Panc1 (cell line): Measurements from ENCODE around the gene DST. TPM values are rescaled to one million over a fixed set of nuclear protein-coding genes. Genes with fewer than 3 reads are reported as not detected.

Source experiments
- ATAC-seq: fragments of 200-7000 bp; cut with Tn5 transposase; 2 replicates; pipeline ENCODE4 v1.9.1; 2020; ENCODE audit warnings: mild to moderate bottlenecking, moderate library complexity
- BruUV-seq: library from RNA; stranded (reverse); fragments of 400-500 nt; replicated peaks from 2 replicates; lab custom pipeline; 2021; lab: Mats Ljungman, UMichigan
- CTCF ChIA-PET: fragments of 300-600 bp; sonication (Branson Sonifier 250); formaldehyde crosslinking; loops from one replicate; lab custom pipeline; 2022; ENCODE audit warnings: antibody characterized with exemption; lab: Charles Lee
- POLR2A ChIA-PET: fragments of 300-600 bp; sonication (Branson Sonifier 250); formaldehyde crosslinking; loops from one replicate; lab custom pipeline; 2022; ENCODE audit warnings: antibody characterized with exemption; lab: Charles Lee
- DNase-seq: peaks from one replicate; pipeline ENCODE4 v3.0.0-alpha.2; 2010; ENCODE audit warnings: low read depth, low spot score
- H3K27ac ChIP-seq: 2 replicates; pipeline ENCODE4 v1.5.1; 2011; ENCODE audit warnings: mild to moderate bottlenecking, low read length, inconsistent platforms
- H3K27me3 ChIP-seq: fragments of 200-500 bp; sonication (Bioruptor generic); 2 replicates; pipeline ENCODE4 v1.6.0; 2014; ENCODE audit warnings: low read length, inconsistent platforms; ENCODE audit not compliant: control insufficient read depth, insufficient read depth
- H3K36me3 ChIP-seq: fragments of 200-500 bp; sonication (Bioruptor generic); 2 replicates; pipeline ENCODE4 v1.5.1; 2014; ENCODE audit warnings: inconsistent platforms, mild to moderate bottlenecking, low read length, moderate library complexity; ENCODE audit not compliant: control insufficient read depth, insufficient read depth
- H3K4me1 ChIP-seq: 2 replicates; pipeline ENCODE4 v1.5.1; 2011; ENCODE audit warnings: inconsistent platforms, mild to moderate bottlenecking, low read length, moderate library complexity; ENCODE audit not compliant: control insufficient read depth, insufficient read depth
- H3K4me3 ChIP-seq, 2 experiments: 2 replicates each; pipeline ENCODE4 v1.5.1; 2011 to 2012; ENCODE audit warnings: low read depth in 2 of 2, low read length in 2 of 2, mild to moderate bottlenecking in 2 of 2, inconsistent platforms in 1 of 2, moderate library complexity in 1 of 2
- H3K9me3 ChIP-seq: fragments of 200-500 bp; sonication (Bioruptor generic); 2 replicates; pipeline ENCODE4 v1.5.1; 2014; ENCODE audit warnings: low read depth, mild to moderate bottlenecking, inconsistent platforms, low read length, moderate library complexity; ENCODE audit not compliant: control insufficient read depth, insufficient read depth
- CTCF ChIP-seq: fragments of 450-650 bp; IDR thresholded peaks from 2 replicates; pipeline ENCODE4 v1.5.1; 2017; ENCODE audit warnings: mild to moderate bottlenecking
- POLR2AphosphoS5 ChIP-seq: IDR thresholded peaks from 2 replicates; pipeline ENCODE4 v1.6.1; 2012; ENCODE audit warnings: mild to moderate bottlenecking, low read depth, low read length, moderate library complexity
- REST ChIP-seq, 2 experiments: IDR thresholded peaks; 2 replicates each; pipeline ENCODE4 v1.6.1; 2011 to 2012; ENCODE audit warnings: low read depth in 2 of 2, control low read depth in 1 of 2, low read length in 1 of 2, mild to moderate bottlenecking in 1 of 2, moderate library complexity in 1 of 2; ENCODE audit not compliant: insufficient read depth in 1 of 2
- SIN3A ChIP-seq: IDR thresholded peaks from 2 replicates; pipeline ENCODE4 v1.6.1; 2012; ENCODE audit warnings: low read depth, mild to moderate bottlenecking, low read length, moderate library complexity, borderline replicate concordance; ENCODE audit not compliant: insufficient read depth
- TCF7L2 ChIP-seq: IDR thresholded peaks from 2 replicates; pipeline ENCODE4 v1.6.1; 2011; ENCODE audit warnings: mild to moderate bottlenecking, low read depth, low read length, inconsistent platforms
- in situ Hi-C: cut with HindIII; loops from 2 replicates; pipeline ENCODE4 v1.10.0; 2016; ENCODE audit warnings: low sequenced_read_pairs, low pct_unique_long_range_greater_than_20kb
- intact Hi-C: fragments of 100-400 bp; cut with micrococcal nuclease; formaldehyde crosslinking; loops from one replicate; pipeline ENCODE4 v1.10.0; 2022; ENCODE audit not compliant: unreplicated experiment
- total RNA-seq: library from RNA; stranded (reverse); gene quantifications from one replicate; pipeline ENCODE4 v1.2.1, GENCODE V29; 2021; ENCODE audit not compliant: unreplicated experiment

The DST gene
- total RNA-seq, 1 experiment from 2014 or later, result 230 TPM

DNA sequence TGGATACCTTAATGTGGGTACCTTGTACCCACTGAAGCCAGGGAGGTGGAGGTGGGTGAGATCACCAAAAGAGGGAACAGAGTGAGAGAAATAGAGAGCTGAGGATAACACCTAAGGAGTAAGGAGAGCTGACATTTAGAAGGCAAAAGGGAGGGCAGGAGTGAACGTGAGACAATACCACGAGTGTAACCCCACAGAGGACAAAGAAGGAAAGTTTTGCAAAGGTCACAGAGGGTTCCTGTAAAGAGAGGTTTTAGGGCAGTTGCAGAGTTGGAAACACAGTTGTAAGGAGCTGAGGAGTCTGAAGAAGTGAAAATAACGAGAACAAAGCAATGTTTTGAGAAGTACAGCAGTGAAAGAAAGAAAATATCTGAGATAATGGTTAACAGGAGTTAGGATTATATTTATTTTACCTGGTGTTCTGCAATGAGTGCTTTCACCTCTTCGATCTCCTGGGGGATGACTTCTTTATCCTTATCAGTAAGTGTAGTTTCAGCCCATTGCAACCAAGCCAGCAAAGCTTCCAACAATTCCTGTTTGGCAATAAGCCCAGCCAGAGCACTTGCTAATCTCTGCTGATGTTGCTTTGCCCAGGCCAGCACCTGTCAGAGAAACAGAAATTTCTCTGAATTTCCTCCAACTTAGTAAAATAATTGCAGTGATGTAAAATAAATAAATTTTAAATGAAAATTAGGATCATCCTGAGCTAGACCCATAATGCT, 166.8 kb downstream of the DST start:
- CTCF ChIA-PET, result interaction anchor here (0.6 kb wide), 1 partner anchor 308 kb away, joined by 3 read pairs; no protein-coding TSS in a partner anchor
- H3K36me3 ChIP-seq, result peaks cover 51% of the 10 kb centered on the region
- intact Hi-C loops, result no loop called here

GRCh38 chr6:56474532-56474931, 168.2 kb downstream of the DST start:
- POLR2A ChIA-PET, result no interaction called here
- TF ChIP-seq TCF7L2 (no peak), REST (IDR thresholded peaks at IDR 0.05; ENCODE audit: insufficient read depth in 1 of 2, low read depth in 2 of 2, low read length in 1 of 2) (no peak), POLR2AphosphoS5 (no peak), SIN3A (no peak), CTCF (no peak)

More for the DNA sequence above, 166.8 kb downstream of the DST start:
- Histone ChIP-seq H3K27ac (no peak overlapping the region), H3K4me1 (no peaks in the 10 kb centered on the region), H3K27me3 (no peaks in the 10 kb centered on the region), H3K4me3 (no peak overlapping the region), H3K9me3 (no peaks in the 10 kb centered on the region)
- POLR2A ChIA-PET, result no interaction called here
- in situ Hi-C loops, result no loop called here
- ATAC-seq (no peak), DNase-seq (no peak)
- TF ChIP-seq SIN3A (no peak), REST (IDR thresholded peaks at IDR 0.05; ENCODE audit: insufficient read depth in 1 of 2, low read depth in 2 of 2, low read length in 1 of 2) (no peak), POLR2AphosphoS5 (no peak), CTCF (no peak), TCF7L2 (no peak)
- no TSS peak for BruUV-seq

More at GRCh38 chr6:56474532-56474931, 168.2 kb downstream of the DST start:
- H3K4me1 ChIP-seq, result no peaks in the 10 kb centered on the region
- ATAC-seq (no peak), DNase-seq (no peak)
- H3K27ac ChIP-seq, result no peak overlapping the region
- BruUV-seq, result no TSS peak
- CTCF ChIA-PET, result no interaction called here
- intact Hi-C loops (no loop called here), in situ Hi-C loops (no loop called here)
- no peaks in the 10 kb centered on the region for H3K27me3 ChIP-seq
- peaks cover 54% of the 10 kb centered on the region for H3K36me3 ChIP-seq
- H3K4me3 ChIP-seq, result no peak overlapping the region
- H3K9me3 ChIP-seq, result no peaks in the 10 kb centered on the region
